T-helper 1 cell treated with Interleukin-12 subunit alpha and Interleukin-12 subunit beta and Interleukin-4 antibody, amounts not matched to agents 30 μg/mL and 1 μg/mL, for 36 hours (primary cell): ENCODE measurements around the gene FAM131A.

Experiments
- H3K27ac Mint-ChIP-seq: one replicate; pipeline ENCODE4 v1.8.0; 2021; ENCODE audit warnings: mild to moderate bottlenecking, mixed read lengths
- H3K27me3 Mint-ChIP-seq: one replicate; pipeline ENCODE4 v1.8.0; 2021; ENCODE audit warnings: low read depth, mixed read lengths
- H3K36me3 Mint-ChIP-seq: one replicate; pipeline ENCODE4 v1.8.0; 2021; ENCODE audit warnings: low read depth, mixed read lengths
- H3K4me1 Mint-ChIP-seq: one replicate; pipeline ENCODE4 v1.8.0; 2021; ENCODE audit warnings: low read depth, mixed read lengths
- H3K4me3 Mint-ChIP-seq: one replicate; pipeline ENCODE4 v1.8.0; 2021; ENCODE audit warnings: mild to moderate bottlenecking, moderate library complexity, mixed read lengths
- H3K9me3 Mint-ChIP-seq: one replicate; pipeline ENCODE4 v1.8.0; 2021; ENCODE audit warnings: mixed read lengths

FAM131A gene

DNA sequence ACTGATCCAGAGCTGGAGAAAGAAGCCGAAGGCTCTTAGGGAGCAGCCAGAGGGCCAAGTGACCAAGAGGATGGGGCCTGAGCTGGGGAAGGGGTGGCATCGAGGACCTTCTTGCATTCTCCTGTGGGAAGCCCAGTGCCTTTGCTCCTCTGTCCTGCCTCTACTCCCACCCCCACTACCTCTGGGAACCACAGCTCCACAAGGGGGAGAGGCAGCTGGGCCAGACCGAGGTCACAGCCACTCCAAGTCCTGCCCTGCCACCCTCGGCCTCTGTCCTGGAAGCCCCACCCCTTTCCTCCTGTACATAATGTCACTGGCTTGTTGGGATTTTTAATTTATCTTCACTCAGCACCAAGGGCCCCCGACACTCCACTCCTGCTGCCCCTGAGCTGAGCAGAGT is 52.0 kb downstream of the FAM131A start:
- peaks cover 19% of the 10 kb centered on the region for H3K27me3 Mint-ChIP-seq
- H3K4me3 Mint-ChIP-seq: no peak overlapping the region
- no peaks in the 10 kb centered on the region for H3K4me1 Mint-ChIP-seq
- H3K36me3 Mint-ChIP-seq: no peaks in the 10 kb centered on the region
- no peak overlapping the region for H3K27ac Mint-ChIP-seq
- H3K9me3 Mint-ChIP-seq: no peaks in the 10 kb centered on the region

DNA sequence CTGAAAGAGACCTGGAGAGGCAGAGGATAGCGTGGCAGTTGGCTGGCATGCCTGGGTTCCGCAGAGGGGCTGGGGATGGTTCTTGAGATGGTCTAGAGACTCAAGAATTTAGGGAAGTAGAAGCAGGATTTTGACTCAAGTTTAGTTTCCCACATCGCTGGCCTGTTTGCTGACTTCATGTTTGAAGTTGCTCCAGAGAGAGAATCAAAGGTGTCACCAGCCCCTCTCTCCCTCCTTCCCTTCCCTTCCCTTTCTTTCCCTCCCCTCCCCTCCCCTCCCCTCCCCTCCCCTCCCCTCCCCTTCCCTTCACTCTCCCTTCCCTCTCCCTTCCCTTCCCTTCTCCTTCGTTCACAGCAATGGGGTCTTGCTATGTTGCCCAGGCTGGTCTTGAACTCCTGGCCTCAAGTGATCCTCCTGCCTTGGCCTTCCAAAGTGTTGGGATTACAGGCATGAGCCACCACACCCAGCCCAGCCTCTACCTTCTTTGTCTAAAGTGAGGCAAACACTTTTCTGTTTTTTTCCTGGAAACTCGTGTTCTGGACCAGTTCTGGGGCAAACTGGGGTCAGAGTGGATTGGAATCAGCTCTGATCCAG is 52.6 kb downstream of the FAM131A start:
- no peak overlapping the region for H3K27ac Mint-ChIP-seq
- no peak overlapping the region for H3K4me3 Mint-ChIP-seq
- no peaks in the 10 kb centered on the region for H3K36me3 Mint-ChIP-seq
- peaks cover 15% of the 10 kb centered on the region for H3K27me3 Mint-ChIP-seq
- H3K9me3 Mint-ChIP-seq: no peaks in the 10 kb centered on the region
- H3K4me1 Mint-ChIP-seq: no peaks in the 10 kb centered on the region

DNA sequence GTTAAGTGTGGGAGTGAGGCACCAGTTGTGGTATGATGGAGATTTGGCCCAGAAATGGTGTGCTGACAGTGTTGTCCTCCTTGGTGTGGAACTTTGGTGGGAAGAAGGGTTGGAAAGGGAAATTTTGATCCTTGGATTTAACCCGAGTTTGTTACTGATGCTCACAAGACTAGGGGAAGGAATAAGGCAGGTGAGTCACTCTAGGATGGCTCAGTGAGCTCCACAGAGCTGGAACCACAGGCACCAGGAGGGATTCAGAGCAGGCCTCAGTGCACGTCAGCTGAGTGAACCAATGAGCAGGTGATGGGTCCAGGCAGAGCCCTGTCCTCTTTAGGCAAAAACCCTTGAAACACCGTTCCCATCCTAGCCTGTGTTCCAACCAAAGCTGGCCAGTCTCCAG is 53.9 kb downstream of the FAM131A start:
- H3K27ac Mint-ChIP-seq: no peak overlapping the region
- peaks cover 13% of the 10 kb centered on the region for H3K27me3 Mint-ChIP-seq
- no peaks in the 10 kb centered on the region for H3K36me3 Mint-ChIP-seq
- H3K9me3 Mint-ChIP-seq: no peaks in the 10 kb centered on the region
- H3K4me3 Mint-ChIP-seq: no peak overlapping the region
- no peaks in the 10 kb centered on the region for H3K4me1 Mint-ChIP-seq

DNA sequence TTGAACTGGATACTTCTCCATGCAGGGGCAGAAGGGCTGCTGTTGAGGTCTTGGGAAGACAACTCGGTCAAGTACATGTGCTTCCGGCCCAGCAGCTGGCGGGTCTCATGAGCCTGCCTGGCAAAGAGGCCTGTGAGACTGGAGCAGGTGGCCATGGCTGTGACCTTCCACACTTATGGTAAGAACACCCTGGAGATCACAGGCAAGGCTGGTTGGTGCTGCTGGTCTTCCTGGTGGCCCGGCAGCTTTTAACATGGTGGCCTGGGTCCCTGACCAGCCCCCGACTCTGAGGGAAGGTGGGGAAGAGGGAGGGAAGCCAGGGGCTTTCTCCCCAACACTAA is 57.9 kb downstream of the FAM131A start:
- Mint-ChIP-seq H3K27me3 (peaks cover 22% of the 10 kb centered on the region), H3K4me3 (no peak overlapping the region), H3K9me3 (no peaks in the 10 kb centered on the region), H3K27ac (no peak overlapping the region), H3K36me3 (no peaks in the 10 kb centered on the region), H3K4me1 (no peaks in the 10 kb centered on the region)
